K562 (cell line): ENCODE results near the gene TACC3. TPM values are rescaled to one million over a fixed set of nuclear protein-coding genes. Genes with fewer than 3 reads are reported as not detected.

Experiments used
- COPS2 ChIP-seq: fragments of 450-650 bp; conservative IDR thresholded peaks from 2 replicates; pipeline ENCODE4 v1.6.1; 2016; ENCODE audit warnings: mild to moderate bottlenecking, moderate library complexity
- CREBBP ChIP-seq: IDR thresholded peaks from one replicate; pipeline ENCODE4 v1.6.1; 2012; ENCODE audit warnings: low read depth, mild to moderate bottlenecking, control low read depth, inconsistent platforms, low read length
- EZH2 ChIP-seq: IDR thresholded peaks from 2 replicates; pipeline ENCODE4 v1.6.1; 2012; ENCODE audit warnings: low read depth, mild to moderate bottlenecking, inconsistent platforms, low read length, borderline replicate concordance
- HSF4 ChIP-seq: fragments of 250-450 bp; sonication (Bioruptor Pico); IDR thresholded peaks from 2 replicates; pipeline ENCODE4 v2.1.2; 2022; ENCODE audit warnings: mild to moderate bottlenecking, moderate library complexity, borderline replicate concordance
- KAT2B ChIP-seq: IDR thresholded peaks from one replicate; pipeline ENCODE4 v1.6.1; 2012; ENCODE audit warnings: low read depth, mild to moderate bottlenecking, control low read depth, inconsistent platforms, low read length, moderate library complexity
- KLF13 ChIP-seq: fragments of 450-650 bp; IDR thresholded peaks from 2 replicates; pipeline ENCODE4 v1.6.1; 2016; ENCODE audit warnings: missing genetic modification characterization, low read depth, mild to moderate bottlenecking, missing compliant biosample characterization, moderate library complexity, borderline replicate concordance
- L3MBTL2 ChIP-seq: fragments of 450-650 bp; IDR thresholded peaks from 2 replicates; pipeline ENCODE4 v1.6.1; 2016; ENCODE audit warnings: mild to moderate bottlenecking, moderate library complexity
- MEIS2 ChIP-seq: fragments of 450-650 bp; IDR thresholded peaks from 2 replicates; pipeline ENCODE4 v1.6.1; 2014; ENCODE audit warnings: mild to moderate bottlenecking; ENCODE audit not compliant: partially characterized antibody
- NCOA4 ChIP-seq: fragments of 450-650 bp; IDR thresholded peaks from 2 replicates; pipeline ENCODE4 v1.6.1; 2018; ENCODE audit warnings: mild to moderate bottlenecking; ENCODE audit not compliant: partially characterized antibody
- NELFE ChIP-seq: IDR thresholded peaks from 2 replicates; pipeline ENCODE4 v1.6.1; 2011; ENCODE audit warnings: mild to moderate bottlenecking; ENCODE audit not compliant: insufficient read depth, insufficient read length
- POLR2B ChIP-seq: fragments of 450-650 bp; IDR thresholded peaks from 2 replicates; pipeline ENCODE4 v1.6.1; 2018; ENCODE audit warnings: low read depth; ENCODE audit not compliant: partially characterized antibody
- SAFB ChIP-seq: fragments of 200-400 bp; formaldehyde crosslinking; IDR thresholded peaks from 2 replicates; pipeline ENCODE4 v1.6.1; 2017; ENCODE audit warnings: low read depth, low read length, borderline replicate concordance
- SNIP1 ChIP-seq: fragments of 450-650 bp; IDR thresholded peaks from 2 replicates; pipeline ENCODE4 v1.7.1; 2017; ENCODE audit warnings: low read depth, mild to moderate bottlenecking
- SNRNP70 ChIP-seq: fragments of 200-400 bp; formaldehyde crosslinking; optimal IDR thresholded peaks from 2 replicates; pipeline ENCODE3; 2017; ENCODE audit warnings: low read depth, low read length
- SREBF2 ChIP-seq: sonication (generic); formaldehyde crosslinking; IDR thresholded peaks from 2 replicates; pipeline ENCODE4 v1.4.0; 2020; ENCODE audit warnings: mild to moderate bottlenecking, missing genetic modification reagents
- ZNF3 ChIP-seq: fragments of 250-450 bp; sonication (Bioruptor Pico); IDR thresholded peaks from 2 replicates; pipeline ENCODE4 v1.5.0; 2021; ENCODE audit warnings: mild to moderate bottlenecking, moderate library complexity
- ZNF384 ChIP-seq: IDR thresholded peaks from 2 replicates; pipeline ENCODE4 v1.6.1; 2012; ENCODE audit warnings: low read depth, low read length, improper control_type of control experiment
- ZNF583 ChIP-seq: fragments of 250-450 bp; sonication (Bioruptor Pico); IDR thresholded peaks from 2 replicates; pipeline ENCODE4 v1.4.0; 2020
- ZNF76 ChIP-seq: fragments of 250-450 bp; sonication (Bioruptor Pico); IDR thresholded peaks from 2 replicates; pipeline ENCODE4 v1.4.0; 2020; ENCODE audit warnings: mild to moderate bottlenecking, moderate library complexity, borderline replicate concordance
- polyA plus RNA-seq, 8 experiments: library from polyadenylated mRNA; depleted of rRNA in 4 of 8; stranded (reverse) in 5 of 8; unstranded in 3 of 8; fragments of >200 nt; fragmentation: Nextera tagmentation in 2 of 8; fragmentation: Illumina TruSeq in 1 of 8; extraction: Ambion mirVana in 2 of 8; extraction: Trizol in 1 of 8; gene quantifications; 2 replicates each; pipeline versions ENCODE4 v1.2.1 to v1.2.3, GENCODE V29; 2011 to 2014; ENCODE audit warnings: inconsistent platforms in 1 of 8, missing spikeins in 1 of 8
- total RNA-seq, 7 experiments: library from RNA; depleted of rRNA in 6 of 7; stranded (reverse); fragments of >200 nt in 6 of 7; fragmentation: Illumina TruSeq in 2 of 7; extraction: Trizol in 2 of 7; gene quantifications; 2 replicates each; pipeline versions ENCODE4 v1.2.1 to v1.2.3, GENCODE V29; 2011 to 2021; ENCODE audit warnings: low replicate concordance in 1 of 7
- TF ChIP-seq, protein P1 (sequence below): fragments of 450-650 bp; IDR thresholded peaks from 2 replicates; pipeline ENCODE4 v1.6.1; 2014; ENCODE audit warnings: low read depth, mild to moderate bottlenecking, moderate library complexity, borderline replicate concordance
- TF ChIP-seq, protein P2 (sequence below): fragments of 250-450 bp; sonication (Bioruptor Pico); IDR thresholded peaks from 2 replicates; pipeline ENCODE4 v1.6.1; 2021; ENCODE audit warnings: mild to moderate bottlenecking
- TF ChIP-seq, protein P3 (sequence below): sonication (generic); formaldehyde crosslinking; IDR thresholded peaks from 2 replicates; pipeline ENCODE4 v1.9.0; 2022; ENCODE audit warnings: mild to moderate bottlenecking, missing genetic modification reagents
- TF ChIP-seq, protein P4 (sequence below): fragments of 450-650 bp; IDR thresholded peaks from one replicate; pipeline ENCODE4 v1.6.1; 2018; ENCODE audit warnings: mild to moderate bottlenecking, moderate library complexity; ENCODE audit not compliant: partially characterized antibody

TACC3 gene
- total and polyA plus RNA-seq, 9 of the 15 experiments (the other 6 are each of a cell fraction or from before 2014, with no cell fraction given): 1.9 to 122 (median 55.6) TPM

DNA sequence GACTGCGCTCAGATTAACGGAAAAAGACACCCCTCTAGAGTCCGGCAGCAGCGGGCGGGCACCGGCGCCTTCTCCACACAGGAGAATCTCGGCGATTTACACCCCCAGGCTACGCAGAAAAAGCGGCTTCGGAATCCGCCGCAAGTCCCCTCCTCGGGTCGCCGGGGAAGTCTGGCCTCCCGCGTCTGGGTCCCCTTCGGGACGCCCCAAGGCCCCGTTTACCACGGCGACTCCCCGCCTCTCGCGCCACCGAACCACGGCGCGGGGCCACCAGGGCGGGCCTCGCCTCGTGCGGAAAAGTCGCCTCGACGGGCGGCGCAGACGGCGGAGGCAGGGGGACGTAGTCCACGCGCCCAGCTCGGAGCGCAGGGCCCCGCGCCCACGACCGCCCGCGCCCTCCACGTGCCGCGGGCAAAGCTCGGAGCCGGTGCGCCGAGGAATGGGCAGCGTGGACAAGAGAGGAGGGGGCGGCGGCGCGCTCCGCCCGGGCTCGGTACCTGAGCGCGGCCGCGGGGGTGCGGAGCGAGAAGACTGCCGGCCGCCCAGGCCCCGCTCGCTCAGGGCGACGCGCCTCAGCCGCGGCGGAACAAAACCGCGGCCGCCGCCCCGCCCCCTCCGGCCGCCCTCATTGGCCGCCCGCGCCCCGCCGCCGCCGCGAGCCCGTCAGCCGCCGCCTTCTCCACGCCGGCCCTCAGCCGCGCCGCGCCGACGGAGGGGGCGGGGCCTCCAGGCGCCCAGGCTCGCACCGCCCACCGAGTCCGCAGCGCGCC, 37.4 kb upstream of the TACC3 start, which contains the start of gene FAM53A (continued):
- TF ChIP-seq, protein P1, sequence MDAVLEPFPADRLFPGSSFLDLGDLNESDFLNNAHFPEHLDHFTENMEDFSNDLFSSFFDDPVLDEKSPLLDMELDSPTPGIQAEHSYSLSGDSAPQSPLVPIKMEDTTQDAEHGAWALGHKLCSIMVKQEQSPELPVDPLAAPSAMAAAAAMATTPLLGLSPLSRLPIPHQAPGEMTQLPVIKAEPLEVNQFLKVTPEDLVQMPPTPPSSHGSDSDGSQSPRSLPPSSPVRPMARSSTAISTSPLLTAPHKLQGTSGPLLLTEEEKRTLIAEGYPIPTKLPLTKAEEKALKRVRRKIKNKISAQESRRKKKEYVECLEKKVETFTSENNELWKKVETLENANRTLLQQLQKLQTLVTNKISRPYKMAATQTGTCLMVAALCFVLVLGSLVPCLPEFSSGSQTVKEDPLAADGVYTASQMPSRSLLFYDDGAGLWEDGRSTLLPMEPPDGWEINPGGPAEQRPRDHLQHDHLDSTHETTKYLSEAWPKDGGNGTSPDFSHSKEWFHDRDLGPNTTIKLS: peak; percentile 76; the same call in 1 of the 2 replicates
- TF ChIP-seq HSF4 (CRISPR knock-in tag) (no peak), SREBF2 (CRISPR knock-in tag) (no peak), ZNF3 (CRISPR knock-in tag) (no peak), ZNF583 (0 out of 2 replicates have a peak, but pooled peaks have one; percentile 18), SNRNP70 (no peak), MEIS2 (no peak), COPS2 (no peak), NCOA4 (no peak), POLR2B (no peak), KLF13 (tag) (peak; percentile 51; the same call in 1 of the 2 replicates), EZH2 (no peak), CREBBP (no peak), NELFE (no peak), ZNF76 (CRISPR knock-in tag) (0 out of 2 replicates have a peak, but pooled peaks have one; percentile 45), SAFB (peak; percentile 81), ZNF384 (no peak), L3MBTL2 (peak; percentile 100), SNIP1 (no peak), KAT2B (no peak)
- TF ChIP-seq, protein P2, sequence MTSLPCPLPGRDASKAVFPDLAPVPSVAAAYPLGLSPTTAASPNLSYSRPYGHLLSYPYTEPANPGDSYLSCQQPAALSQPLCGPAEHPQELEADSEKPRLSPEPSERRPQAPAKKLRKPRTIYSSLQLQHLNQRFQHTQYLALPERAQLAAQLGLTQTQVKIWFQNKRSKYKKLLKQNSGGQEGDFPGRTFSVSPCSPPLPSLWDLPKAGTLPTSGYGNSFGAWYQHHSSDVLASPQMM: no peak
- TF ChIP-seq, protein P3, sequence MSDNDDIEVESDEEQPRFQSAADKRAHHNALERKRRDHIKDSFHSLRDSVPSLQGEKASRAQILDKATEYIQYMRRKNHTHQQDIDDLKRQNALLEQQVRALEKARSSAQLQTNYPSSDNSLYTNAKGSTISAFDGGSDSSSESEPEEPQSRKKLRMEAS (CRISPR knock-in tag): peak; percentile 97
- TF ChIP-seq, protein P4, sequence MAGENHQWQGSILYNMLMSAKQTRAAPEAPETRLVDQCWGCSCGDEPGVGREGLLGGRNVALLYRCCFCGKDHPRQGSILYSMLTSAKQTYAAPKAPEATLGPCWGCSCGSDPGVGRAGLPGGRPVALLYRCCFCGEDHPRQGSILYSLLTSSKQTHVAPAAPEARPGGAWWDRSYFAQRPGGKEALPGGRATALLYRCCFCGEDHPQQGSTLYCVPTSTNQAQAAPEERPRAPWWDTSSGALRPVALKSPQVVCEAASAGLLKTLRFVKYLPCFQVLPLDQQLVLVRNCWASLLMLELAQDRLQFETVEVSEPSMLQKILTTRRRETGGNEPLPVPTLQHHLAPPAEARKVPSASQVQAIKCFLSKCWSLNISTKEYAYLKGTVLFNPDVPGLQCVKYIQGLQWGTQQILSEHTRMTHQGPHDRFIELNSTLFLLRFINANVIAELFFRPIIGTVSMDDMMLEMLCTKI: no peak
